ENCODE measurements around the gene PHLDB1. TPM values are rescaled to one million over a fixed set of nuclear protein-coding genes. Genes with fewer than 3 reads are reported as not detected.

The PHLDB1 gene
- total RNA-seq, 1 donor from 2014 or later = 63.1 TPM

DNA sequence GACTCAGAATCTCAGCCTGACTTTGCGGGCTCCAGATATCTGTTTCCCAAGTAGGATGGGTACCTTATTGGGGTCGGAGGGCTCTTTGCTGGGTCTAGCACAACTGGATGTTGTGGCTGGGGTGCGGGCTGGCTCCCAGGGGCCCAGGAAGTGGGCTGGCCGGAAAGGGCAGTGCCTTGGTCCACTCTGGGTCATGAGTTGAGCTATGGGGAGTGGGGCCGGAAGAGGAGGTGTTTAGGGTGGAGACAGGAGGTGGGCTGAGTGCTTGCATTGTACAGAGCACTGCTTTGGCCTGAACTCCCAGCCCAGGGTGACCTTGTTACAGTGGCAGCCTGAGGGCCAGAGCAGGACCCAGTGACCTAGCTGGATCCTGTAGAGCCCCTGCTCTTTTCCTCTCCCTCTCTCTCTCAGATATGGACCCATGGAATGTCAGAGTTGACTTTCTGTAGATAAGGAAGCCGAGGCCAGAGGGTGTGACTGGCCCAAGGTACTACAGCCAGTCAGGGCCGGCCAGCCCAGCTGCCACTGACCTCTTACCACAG, 13.2 kb downstream of the PHLDB1 start:
- peaks cover 46% of the 10 kb centered on the region for H3K4me1 Mint-ChIP-seq (ENCODE audit: unreplicated experiment)
- no peak for DNase-seq (ENCODE audit: extremely low spot score, unreplicated experiment)

DNA sequence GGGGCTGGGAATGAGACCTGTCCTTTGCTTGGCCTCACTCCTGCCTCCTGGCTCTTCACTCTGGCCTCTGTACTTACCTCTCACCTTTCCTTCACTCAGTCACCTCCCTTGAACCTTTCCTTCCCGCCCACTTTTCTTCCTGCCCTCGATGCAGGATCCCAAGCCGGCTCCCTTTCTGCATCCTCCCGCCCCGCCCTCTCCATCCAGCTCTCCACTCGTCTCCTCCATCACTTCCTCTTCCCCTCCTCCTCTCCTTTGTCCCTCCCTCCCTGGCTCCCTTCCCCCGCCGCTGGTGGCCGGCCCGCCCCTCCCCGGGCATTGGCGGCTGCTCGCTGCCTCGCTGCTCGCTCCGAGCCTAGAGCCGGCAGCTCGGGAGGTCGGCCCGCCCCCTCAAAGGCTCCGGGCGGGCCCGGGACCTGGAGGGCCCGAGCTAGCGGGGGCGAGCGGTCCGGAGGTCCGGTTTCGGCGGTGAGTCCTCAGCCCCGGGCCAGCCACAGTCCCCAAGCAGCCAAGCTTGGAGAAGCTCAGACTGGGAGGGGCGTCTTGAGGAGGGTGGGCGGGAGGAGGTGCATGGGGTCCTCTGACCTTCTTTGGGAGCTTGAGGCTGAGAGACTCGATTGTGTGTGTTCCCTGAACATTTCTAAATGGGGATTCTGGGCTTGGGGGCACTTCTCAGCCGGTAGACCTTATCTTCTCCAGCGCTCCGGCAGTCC, 13.8 kb downstream of the PHLDB1 start:
- no peaks in the 10 kb centered on the region for H3K27me3 Mint-ChIP-seq
- no peaks in the 10 kb centered on the region for H3K36me3 Mint-ChIP-seq
- H3K4me1 Mint-ChIP-seq (ENCODE audit: unreplicated experiment) = peaks cover 40% of the 10 kb centered on the region
- peak overlapping the region; percentile 91 for H3K4me3 Mint-ChIP-seq
- TF ChIP-seq, protein P1, sequence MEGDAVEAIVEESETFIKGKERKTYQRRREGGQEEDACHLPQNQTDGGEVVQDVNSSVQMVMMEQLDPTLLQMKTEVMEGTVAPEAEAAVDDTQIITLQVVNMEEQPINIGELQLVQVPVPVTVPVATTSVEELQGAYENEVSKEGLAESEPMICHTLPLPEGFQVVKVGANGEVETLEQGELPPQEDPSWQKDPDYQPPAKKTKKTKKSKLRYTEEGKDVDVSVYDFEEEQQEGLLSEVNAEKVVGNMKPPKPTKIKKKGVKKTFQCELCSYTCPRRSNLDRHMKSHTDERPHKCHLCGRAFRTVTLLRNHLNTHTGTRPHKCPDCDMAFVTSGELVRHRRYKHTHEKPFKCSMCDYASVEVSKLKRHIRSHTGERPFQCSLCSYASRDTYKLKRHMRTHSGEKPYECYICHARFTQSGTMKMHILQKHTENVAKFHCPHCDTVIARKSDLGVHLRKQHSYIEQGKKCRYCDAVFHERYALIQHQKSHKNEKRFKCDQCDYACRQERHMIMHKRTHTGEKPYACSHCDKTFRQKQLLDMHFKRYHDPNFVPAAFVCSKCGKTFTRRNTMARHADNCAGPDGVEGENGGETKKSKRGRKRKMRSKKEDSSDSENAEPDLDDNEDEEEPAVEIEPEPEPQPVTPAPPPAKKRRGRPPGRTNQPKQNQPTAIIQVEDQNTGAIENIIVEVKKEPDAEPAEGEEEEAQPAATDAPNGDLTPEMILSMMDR (conservative IDR thresholded peaks at IDR 0.05) = no peak
- no peaks in the 10 kb centered on the region for H3K9me3 Mint-ChIP-seq
- DNase-seq (ENCODE audit: extremely low spot score, unreplicated experiment) = peak; percentile 87
- H3K27ac Mint-ChIP-seq = peak overlapping the region; percentile 67

More for the DNA sequence above, 13.2 kb downstream of the PHLDB1 start:
- Mint-ChIP-seq H3K9me3 (no peaks in the 10 kb centered on the region), H3K4me3 (peak overlapping the region; percentile 91), H3K27me3 (no peaks in the 10 kb centered on the region), H3K36me3 (no peaks in the 10 kb centered on the region), H3K27ac (peak overlapping the region; percentile 67)
- TF ChIP-seq, protein P1 (conservative IDR thresholded peaks at IDR 0.05) = no peak

DNA sequence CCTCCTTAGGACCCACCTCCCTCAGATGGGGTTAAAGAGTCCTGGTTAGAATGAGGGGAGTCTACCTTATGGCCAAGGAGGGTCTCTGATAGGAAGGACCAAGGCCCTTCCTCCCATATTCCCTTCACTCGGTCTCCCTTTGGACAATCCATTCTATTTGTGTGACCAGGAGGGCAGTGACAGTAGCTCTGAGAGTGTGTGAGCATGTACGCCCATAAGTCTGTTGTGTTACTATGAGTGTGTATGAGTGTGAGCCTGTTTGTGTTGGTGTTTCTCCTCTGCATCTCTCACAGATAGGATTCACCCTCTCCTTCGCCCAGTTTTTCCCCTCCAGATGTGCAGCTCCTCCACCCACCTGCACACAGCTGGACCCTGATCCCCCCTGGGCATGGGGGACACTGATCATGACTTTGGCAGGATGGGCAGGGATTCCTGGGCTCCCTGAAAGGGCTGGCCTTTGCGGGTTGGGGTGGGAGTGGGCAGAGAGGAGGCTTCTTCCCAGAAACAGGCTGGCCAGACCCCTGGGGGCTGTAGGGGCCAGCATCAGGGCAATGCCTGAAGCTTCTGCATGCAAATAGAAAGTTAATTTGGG, 14.5 kb downstream of the PHLDB1 start:
- no peak for DNase-seq (ENCODE audit: extremely low spot score, unreplicated experiment)
- Mint-ChIP-seq H3K27me3 (no peaks in the 10 kb centered on the region), H3K27ac (peak overlapping the region; percentile 40), H3K4me1 (ENCODE audit: unreplicated experiment) (peaks cover 37% of the 10 kb centered on the region), H3K4me3 (peak overlapping the region; percentile 91), H3K9me3 (no peaks in the 10 kb centered on the region), H3K36me3 (no peaks in the 10 kb centered on the region)
- TF ChIP-seq, protein P1 (conservative IDR thresholded peaks at IDR 0.05) = no peak

DNA sequence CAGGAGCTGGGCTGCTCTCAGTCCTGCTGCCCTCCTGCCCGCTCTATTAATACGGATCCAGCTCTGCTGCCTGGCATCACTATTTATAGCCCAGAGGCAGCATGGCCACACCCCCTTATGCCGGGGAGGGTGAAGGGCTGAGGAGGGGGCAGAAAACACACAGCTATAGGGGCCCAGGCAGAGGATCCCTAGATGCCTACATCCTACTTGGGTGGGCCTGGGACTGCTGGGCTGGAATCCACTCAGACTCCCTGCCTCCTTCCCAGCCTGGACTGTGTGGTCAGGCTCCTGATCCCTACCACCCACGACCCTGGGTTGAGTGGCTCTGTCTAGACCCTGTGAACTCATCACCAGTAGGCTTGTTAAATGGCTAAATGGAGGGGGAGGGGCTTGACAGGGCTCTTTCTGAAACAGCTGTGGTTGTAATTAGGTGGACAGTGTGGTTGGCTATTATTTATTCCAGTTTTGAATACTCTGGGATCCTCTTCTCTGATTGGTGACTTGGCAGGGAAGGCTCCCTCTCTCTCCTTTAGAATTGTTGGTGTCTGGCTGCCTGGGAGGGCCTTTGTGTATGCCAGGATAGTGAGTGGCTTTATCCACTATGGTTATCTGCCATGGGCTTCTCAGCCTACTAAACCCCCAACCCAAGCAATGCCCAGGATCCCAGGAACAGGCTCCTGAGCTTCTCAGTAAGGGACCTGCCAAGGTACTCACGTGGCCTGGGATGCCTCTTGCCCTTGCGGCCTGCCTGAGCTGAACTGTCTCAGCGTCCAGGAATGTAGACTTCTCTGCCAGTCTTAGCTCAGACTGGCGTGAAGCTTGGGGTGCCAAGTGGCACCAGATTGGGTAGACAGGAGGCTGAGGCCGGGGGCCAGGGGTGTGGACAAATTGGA, 15.2 kb downstream of the PHLDB1 start:
- no peak for DNase-seq (ENCODE audit: extremely low spot score, unreplicated experiment)
- TF ChIP-seq, protein P1 (conservative IDR thresholded peaks at IDR 0.05) = no peak
- Mint-ChIP-seq H3K9me3 (no peaks in the 10 kb centered on the region), H3K27ac (peak overlapping the region; percentile 24), H3K4me3 (peak overlapping the region; percentile 91), H3K4me1 (ENCODE audit: unreplicated experiment) (peaks cover 35% of the 10 kb centered on the region), H3K27me3 (no peaks in the 10 kb centered on the region), H3K36me3 (no peaks in the 10 kb centered on the region)

DNA sequence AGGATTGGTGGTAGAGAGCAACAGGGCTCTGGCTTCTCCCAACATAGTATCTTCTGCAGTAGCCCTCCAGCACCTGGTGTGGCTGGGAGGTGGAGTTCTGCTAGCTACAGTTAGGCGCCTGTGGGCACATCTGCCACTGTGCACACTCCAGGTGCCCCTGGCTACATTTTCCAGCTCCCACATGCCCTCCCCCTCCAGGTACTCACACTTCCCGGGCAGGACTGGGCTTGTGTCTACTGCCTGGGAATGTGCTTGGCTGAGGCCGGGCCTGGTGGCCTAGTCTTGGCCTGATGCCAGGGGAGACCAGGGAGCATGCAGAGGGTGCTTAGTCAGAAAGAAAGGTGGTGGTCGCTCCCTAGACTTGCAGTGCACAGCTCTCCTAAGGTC, 15.8 kb downstream of the PHLDB1 start:
- no peak for DNase-seq (ENCODE audit: extremely low spot score, unreplicated experiment)
- Mint-ChIP-seq H3K4me3 (peak overlapping the region; percentile 91), H3K9me3 (no peaks in the 10 kb centered on the region), H3K27me3 (no peaks in the 10 kb centered on the region), H3K36me3 (no peaks in the 10 kb centered on the region), H3K4me1 (ENCODE audit: unreplicated experiment) (peaks cover 28% of the 10 kb centered on the region), H3K27ac (no peak overlapping the region)
- TF ChIP-seq, protein P1 (conservative IDR thresholded peaks at IDR 0.05) = no peak

Data from type B pancreatic cell (in vitro differentiated cells).